ENCODE results near the gene HOXA11. TPM values are rescaled to one million over a fixed set of nuclear protein-coding genes. Genes with fewer than 3 reads are reported as not detected.

HOXA11 gene
- total RNA-seq, 1 experiment from 2014 or later = not detected

- ChIA-PET POLR2A (no interaction called here), CTCF (no interaction called here)
- no peak for DNase-seq (ENCODE audit: low spot score)
- peaks cover 100% of the 10 kb centered on the region for H3K27me3 Mint-ChIP-seq (ENCODE audit: low read depth)
- ATAC-seq = no peak
- no peak overlapping the region for H3K27ac Mint-ChIP-seq
- H3K36me3 Mint-ChIP-seq = no peaks in the 10 kb centered on the region; the same call in 1 of the 2 replicates
- H3K9me3 Mint-ChIP-seq = no peaks in the 10 kb centered on the region
- no peak overlapping the region for H3K4me3 Mint-ChIP-seq
- peaks cover 17% of the 10 kb centered on the region for H3K4me1 Mint-ChIP-seq
- TF ChIP-seq ZNF138 (CRISPR knock-in tag; conservative IDR thresholded peaks at IDR 0.05) = no peak
- TF ChIP-seq E2F1 (CRISPR knock-in tag; IDR thresholded peaks at IDR 0.05) = no peak
These were observed 47.3 kb downstream of the HOXA11 start for GRCh38 chr7:27137640-27138315.

GRCh38 chr7:27134392-27134791 lies 50.6 kb downstream of the HOXA11 start:
- peaks cover 13% of the 10 kb centered on the region; the same call in 1 of the 2 replicates for H3K4me1 Mint-ChIP-seq
- CTCF ChIA-PET = interaction anchor here (1.0 to 1.7 kb wide), 2 partner anchors 9 to 27 kb away, joined by 4 to 6 read pairs; partner anchors contain the start of gene HOXA5
- DNase-seq (ENCODE audit: low spot score) = no peak
- no peaks in the 10 kb centered on the region for H3K9me3 Mint-ChIP-seq
- POLR2A ChIA-PET = no interaction called here
- peaks cover 96% of the 10 kb centered on the region for H3K27me3 Mint-ChIP-seq (ENCODE audit: low read depth)
- H3K27ac Mint-ChIP-seq = no peak overlapping the region
- no peak overlapping the region for H3K4me3 Mint-ChIP-seq
- no peak for TF ChIP-seq PRRX2 (CRISPR knock-in tag; IDR thresholded peaks at IDR 0.05)
- no peak for TF ChIP-seq SOX15 (CRISPR knock-in tag; IDR thresholded peaks at IDR 0.05)
- TF ChIP-seq RELA (CRISPR knock-in tag; IDR thresholded peaks at IDR 0.05; ENCODE audit: borderline replicate concordance) = no peak
- no peaks in the 10 kb centered on the region; the same call in 1 of the 2 replicates for H3K36me3 Mint-ChIP-seq
- ATAC-seq = no peak

GRCh38 chr7:27133409-27134231 lies 51.4 kb downstream of the HOXA11 start:
- DNase-seq (ENCODE audit: low spot score) = no peak
- Mint-ChIP-seq H3K9me3 (no peaks in the 10 kb centered on the region), H3K27me3 (ENCODE audit: low read depth) (peaks cover 96% of the 10 kb centered on the region)

GRCh38 chr7:27132978-27133377 lies 52.1 kb downstream of the HOXA11 start:
- Mint-ChIP-seq H3K9me3 (no peaks in the 10 kb centered on the region), H3K4me1 (peaks cover 12% of the 10 kb centered on the region; the same call in 1 of the 2 replicates), H3K4me3 (no peak overlapping the region), H3K27me3 (ENCODE audit: low read depth) (peaks cover 96% of the 10 kb centered on the region), H3K27ac (no peak overlapping the region), H3K36me3 (no peaks in the 10 kb centered on the region; the same call in 1 of the 2 replicates)
- DNase-seq (ENCODE audit: low spot score) (no peak), ATAC-seq (no peak)
- ChIA-PET CTCF (interaction anchor here (1.7 kb wide), 1 partner anchor 11 kb away, joined by 6 read pairs; the partner anchor contains the start of gene HOXA5), POLR2A (no interaction called here)
- no peak for TF ChIP-seq NFYB (CRISPR knock-in tag; conservative IDR thresholded peaks at IDR 0.05; ENCODE audit: low read depth)
- no peak for TF ChIP-seq FOXK1 (CRISPR knock-in tag; IDR thresholded peaks at IDR 0.05)
- no peak for TF ChIP-seq SP1 (CRISPR knock-in tag; conservative IDR thresholded peaks at IDR 0.05)
- TF ChIP-seq HMGXB4 (CRISPR knock-in tag; IDR thresholded peaks at IDR 0.05) = no peak
- TF ChIP-seq ZSCAN18 (CRISPR knock-in tag; IDR thresholded peaks at IDR 0.05) = no peak
- no peak for TF ChIP-seq ZNF281 (CRISPR knock-in tag; IDR thresholded peaks at IDR 0.05)
- no peak for TF ChIP-seq JAZF1 (CRISPR knock-in tag; IDR thresholded peaks at IDR 0.05)
- no peak for TF ChIP-seq RORB (CRISPR knock-in tag; IDR thresholded peaks at IDR 0.05)
- TF ChIP-seq NR3C1 (CRISPR knock-in tag; conservative IDR thresholded peaks at IDR 0.05; ENCODE audit: low read depth) = no peak
- TF ChIP-seq CTCF (IDR thresholded peaks at IDR 0.05) = no peak

More at GRCh38 chr7:27133409-27134231, 51.4 kb downstream of the HOXA11 start:
- POLR2A ChIA-PET = no interaction called here
- H3K4me1 Mint-ChIP-seq = peaks cover 12% of the 10 kb centered on the region; the same call in 1 of the 2 replicates
- no peaks in the 10 kb centered on the region; the same call in 1 of the 2 replicates for H3K36me3 Mint-ChIP-seq
- H3K27ac Mint-ChIP-seq = no peak overlapping the region
- TF ChIP-seq ZNF121 (CRISPR knock-in tag; IDR thresholded peaks at IDR 0.05) (no peak), ZMAT4 (CRISPR knock-in tag; IDR thresholded peaks at IDR 0.05) (no peak), CREB1 (CRISPR knock-in tag; IDR thresholded peaks at IDR 0.05) (no peak), OVOL2 (CRISPR knock-in tag; IDR thresholded peaks at IDR 0.05; ENCODE audit: borderline replicate concordance) (no peak), TEAD1 (CRISPR knock-in tag; IDR thresholded peaks at IDR 0.05) (no peak)
- H3K4me3 Mint-ChIP-seq = no peak overlapping the region
- CTCF ChIA-PET = interaction anchor here (1.0 to 1.7 kb wide), 2 partner anchors 10 to 28 kb away, joined by 4 to 6 read pairs; partner anchors contain the start of gene HOXA5
- ATAC-seq = no peak

Measured in WTC11 (cell line).